HUDEP-2 (cell line): ENCODE data around the gene PCDHGC4.

Source experiments
- DNase-seq, 76 experiments: peaks; one replicate each; lab custom pipeline; 2025; ENCODE audit not compliant: unreplicated experiment in 76 of 76; lab: John Stamatoyannopoulos, UW

The PCDHGC4 gene

GRCh38 chr5:141527426-141527825, 42.6 kb downstream of the PCDHGC4 start:
- DNase-seq = no peak

GRCh38 chr5:141528291-141528984, 43.6 kb downstream of the PCDHGC4 start:
- DNase-seq = no peak

DNA sequence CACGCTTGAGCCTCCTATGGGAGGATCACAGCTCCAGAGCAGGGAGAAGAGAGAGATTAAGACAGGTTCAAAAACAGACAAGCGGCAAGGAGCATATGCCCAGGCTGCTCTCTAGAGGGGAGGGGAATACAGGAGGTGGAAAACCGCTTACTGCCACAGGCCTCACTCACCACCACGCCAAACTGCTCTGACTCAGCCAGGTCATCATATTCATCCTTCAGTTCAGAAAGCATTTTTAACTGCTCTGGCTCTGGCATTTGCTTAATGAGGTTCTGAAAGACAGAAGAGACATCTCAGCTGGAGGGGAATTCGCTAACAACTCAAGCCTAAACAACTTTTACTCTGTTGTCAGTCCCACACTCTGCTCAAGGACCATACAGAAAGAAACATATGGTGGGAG, 44.2 kb downstream of the PCDHGC4 start:
- no peak for DNase-seq

- DNase-seq = no peak
Measured at GRCh38 chr5:141529873-141530272, 45.0 kb downstream of the PCDHGC4 start.

DNA sequence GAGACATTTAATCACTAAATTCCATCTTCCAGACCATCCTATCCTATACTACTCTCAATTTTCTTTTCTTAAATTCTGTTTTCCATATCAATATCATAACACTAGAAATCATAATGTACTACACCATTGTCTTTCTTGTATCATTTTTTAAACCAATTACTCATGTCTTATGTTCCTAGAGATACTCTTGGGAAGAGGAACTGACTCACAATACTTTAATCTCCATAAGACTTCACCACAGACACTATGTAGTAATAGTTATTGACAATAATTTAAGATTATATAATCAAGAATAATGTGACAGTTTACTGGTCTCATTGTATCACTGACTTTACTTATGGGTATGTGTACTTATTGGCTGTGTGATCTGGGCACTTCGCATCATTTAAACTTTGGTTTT, 47.9 kb downstream of the PCDHGC4 start:
- no peak for DNase-seq

DNA sequence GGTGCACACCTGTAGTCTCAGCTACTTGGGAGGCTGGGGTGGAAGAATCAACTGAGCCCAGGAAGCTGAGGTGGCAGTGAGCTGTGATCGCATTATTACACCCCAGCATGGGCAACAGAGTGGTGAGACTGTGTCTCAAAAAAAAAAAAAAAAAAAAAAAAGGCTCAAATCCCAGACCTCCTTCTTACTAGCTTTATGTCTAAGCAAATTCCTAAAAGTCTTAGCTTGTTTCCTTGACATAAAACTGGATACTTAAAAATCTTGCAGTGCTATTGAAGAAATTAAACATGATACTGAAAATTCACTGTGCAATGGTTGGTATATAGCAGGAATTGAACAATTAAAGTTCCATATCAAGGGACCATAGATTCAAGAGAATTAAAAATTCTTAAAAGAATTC, 49.1 kb downstream of the PCDHGC4 start:
- DNase-seq = no peak

- DNase-seq = no peak
Measured at GRCh38 chr5:141534492-141535213, 49.8 kb downstream of the PCDHGC4 start.
